Erythroblast (primary cell): ENCODE results near the gene GMNC.

Experiments used
- GATA1 ChIP-seq: IDR thresholded peaks from 2 replicates; pipeline ENCODE4 v1.6.1; 2011; ENCODE audit warnings: low read depth, mild to moderate bottlenecking, control low read depth, low read length, moderate library complexity
- POLR2A ChIP-seq: IDR thresholded peaks from 2 replicates; pipeline ENCODE4 v1.6.1; 2011; ENCODE audit warnings: mild to moderate bottlenecking, low read length

- no peak for TF ChIP-seq POLR2A
- no peak for TF ChIP-seq GATA1
Measured at GRCh38 chr3:190865828-190866227, 3.3 kb upstream of the GMNC start.
